HFF-Myc (cell line): Measurements from ENCODE around the gene RAB26.

Source experiments
- DNase-seq: peaks from one replicate; pipeline ENCODE4 v3.0.0-alpha.2; 2011; ENCODE audit warnings: low read depth; ENCODE audit errors: extremely low read depth
- H3K4me3 ChIP-seq: replicated peaks from 2 replicates; pipeline ENCODE4 v1.5.1; 2011; ENCODE audit warnings: low read depth, mild to moderate bottlenecking, control low read depth, low read length
- TF ChIP-seq, protein P1 (sequence below): IDR thresholded peaks from 2 replicates; pipeline ENCODE4 v1.5.1; 2012; ENCODE audit warnings: mild to moderate bottlenecking, low read depth, low read length, control low read depth; ENCODE audit errors: missing control alignments

RAB26 gene

DNA sequence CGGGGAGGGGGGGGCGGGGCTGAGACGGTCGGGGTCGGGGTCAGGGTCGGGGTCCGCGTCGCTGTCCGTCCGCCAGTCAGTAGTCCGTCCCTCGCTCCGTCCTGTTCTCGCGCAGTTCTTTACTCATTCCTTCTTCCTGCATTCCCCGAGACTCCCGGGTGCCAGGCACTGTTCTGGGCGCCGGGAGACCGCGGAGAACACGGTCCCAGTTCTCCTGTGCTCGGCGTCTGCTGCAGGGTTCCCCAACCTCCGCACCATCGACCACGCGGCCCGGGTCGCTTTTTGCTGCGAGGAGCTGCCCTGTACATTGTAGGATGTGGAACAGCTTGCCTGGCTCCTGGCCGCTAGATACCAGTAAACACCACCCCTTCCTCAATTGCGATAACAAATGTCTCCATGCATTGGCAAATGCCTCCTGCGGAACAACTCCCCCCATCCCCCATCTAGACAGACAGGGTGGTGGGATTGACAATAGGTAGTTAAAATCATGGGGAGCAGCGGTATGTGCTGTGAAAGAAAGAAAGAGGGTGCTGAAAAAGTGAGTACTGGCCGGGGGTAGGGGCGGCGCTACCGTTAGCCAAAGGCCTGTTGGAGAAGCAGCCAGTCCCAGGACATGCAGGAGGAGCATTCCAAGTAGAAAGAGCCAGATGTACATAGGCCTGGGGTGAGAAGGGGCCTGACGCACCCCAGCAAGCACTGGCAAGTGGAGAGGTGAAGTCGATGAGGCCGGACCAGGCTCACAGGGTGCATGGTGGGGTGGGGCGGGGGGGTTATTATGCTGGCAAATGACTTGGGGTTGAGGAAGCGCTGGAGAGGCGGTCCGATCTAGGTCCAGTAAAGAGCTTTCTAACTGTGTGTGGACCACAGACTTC lies 7.8 kb downstream of the RAB26 start:
- TF ChIP-seq, protein P1, sequence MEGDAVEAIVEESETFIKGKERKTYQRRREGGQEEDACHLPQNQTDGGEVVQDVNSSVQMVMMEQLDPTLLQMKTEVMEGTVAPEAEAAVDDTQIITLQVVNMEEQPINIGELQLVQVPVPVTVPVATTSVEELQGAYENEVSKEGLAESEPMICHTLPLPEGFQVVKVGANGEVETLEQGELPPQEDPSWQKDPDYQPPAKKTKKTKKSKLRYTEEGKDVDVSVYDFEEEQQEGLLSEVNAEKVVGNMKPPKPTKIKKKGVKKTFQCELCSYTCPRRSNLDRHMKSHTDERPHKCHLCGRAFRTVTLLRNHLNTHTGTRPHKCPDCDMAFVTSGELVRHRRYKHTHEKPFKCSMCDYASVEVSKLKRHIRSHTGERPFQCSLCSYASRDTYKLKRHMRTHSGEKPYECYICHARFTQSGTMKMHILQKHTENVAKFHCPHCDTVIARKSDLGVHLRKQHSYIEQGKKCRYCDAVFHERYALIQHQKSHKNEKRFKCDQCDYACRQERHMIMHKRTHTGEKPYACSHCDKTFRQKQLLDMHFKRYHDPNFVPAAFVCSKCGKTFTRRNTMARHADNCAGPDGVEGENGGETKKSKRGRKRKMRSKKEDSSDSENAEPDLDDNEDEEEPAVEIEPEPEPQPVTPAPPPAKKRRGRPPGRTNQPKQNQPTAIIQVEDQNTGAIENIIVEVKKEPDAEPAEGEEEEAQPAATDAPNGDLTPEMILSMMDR, result no peak
- H3K4me3 ChIP-seq, result peak overlapping the region; percentile 79
- DNase-seq, result no peak

DNA sequence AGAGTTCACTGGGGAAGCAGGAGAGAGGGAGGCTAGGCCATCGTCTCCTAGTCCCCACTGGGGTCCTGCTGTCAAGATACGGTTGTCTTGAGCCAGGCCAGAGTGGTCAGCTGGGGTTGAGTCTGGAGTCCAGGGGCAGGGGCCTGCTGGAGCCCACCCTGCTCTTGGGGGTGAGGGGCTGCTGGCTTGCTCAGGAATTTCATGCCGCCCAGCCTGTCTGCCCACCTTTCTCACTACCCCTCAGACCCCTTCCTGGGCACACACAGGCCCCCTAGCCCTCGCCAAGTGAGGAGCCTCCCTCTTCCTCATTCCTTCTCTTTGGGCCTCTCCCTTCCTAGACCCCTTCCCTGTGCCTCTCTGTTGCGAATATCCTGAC lies 8.4 kb downstream of the RAB26 start:
- peak overlapping the region; percentile 79 for H3K4me3 ChIP-seq
- TF ChIP-seq, protein P1, result no peak
- no peak for DNase-seq

DNA sequence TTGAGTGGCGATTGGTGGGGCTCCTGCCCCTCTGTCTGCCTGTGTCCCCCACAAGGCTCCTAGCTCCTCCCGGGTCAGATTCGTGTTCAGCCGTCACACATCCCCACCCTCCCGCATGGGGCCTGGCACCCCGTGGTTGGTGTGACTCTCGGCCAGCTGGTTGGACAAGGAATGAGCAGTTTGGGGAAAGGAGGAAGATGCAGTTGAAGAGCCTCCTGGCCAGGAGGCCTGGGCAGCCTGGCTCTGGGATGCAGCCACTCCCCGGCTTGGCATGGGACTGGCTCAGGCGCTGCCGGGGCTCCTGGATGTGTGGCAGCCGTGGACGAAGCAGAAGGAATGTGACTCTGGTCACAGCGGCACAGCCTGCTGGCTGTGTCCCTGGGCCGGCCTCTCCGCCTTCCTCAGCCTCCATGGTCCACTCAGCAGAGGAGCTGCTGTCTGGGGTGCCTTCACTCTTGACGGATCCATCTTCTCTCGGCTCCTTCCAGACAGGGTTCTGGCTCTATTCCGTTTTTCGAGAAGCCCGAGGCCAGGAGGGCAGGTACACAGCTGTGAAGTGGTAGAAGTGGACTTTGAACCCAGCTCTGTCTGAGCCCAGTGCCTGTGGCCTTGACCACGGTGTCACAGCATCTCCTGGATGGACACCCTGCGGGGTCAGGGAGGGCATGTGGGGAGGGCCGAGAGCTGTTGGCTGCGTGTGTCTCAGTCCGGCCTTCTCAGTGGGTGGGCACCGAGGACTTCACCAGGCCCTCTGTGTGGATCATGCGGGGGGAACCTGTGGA lies 9.2 kb downstream of the RAB26 start:
- DNase-seq, result no peak
- TF ChIP-seq, protein P1, result no peak
- peak overlapping the region; percentile 79 for H3K4me3 ChIP-seq

DNA sequence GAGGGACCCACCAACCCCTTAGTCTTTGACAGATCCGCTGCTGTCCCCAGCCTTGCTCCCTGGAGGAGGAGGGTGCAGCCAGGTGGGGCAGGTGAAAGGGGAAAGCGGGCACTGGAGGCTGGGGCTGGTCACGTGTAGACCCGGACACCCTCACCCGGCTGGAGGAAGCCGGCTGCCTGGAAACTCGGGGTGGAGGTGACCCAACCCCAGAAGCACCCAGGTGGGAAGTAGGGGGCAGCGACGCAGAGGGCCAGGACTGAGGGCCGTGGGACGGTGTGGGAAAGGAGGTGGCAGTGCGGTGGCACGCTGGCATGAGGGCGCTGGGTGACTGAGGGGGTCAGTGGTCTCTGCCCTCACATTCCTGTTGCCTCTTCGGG lies 9.8 kb downstream of the RAB26 start:
- no peak for DNase-seq
- H3K4me3 ChIP-seq, result 0 out of 2 replicates have a peak overlapping the region, but pooled peaks have one; percentile 7
- TF ChIP-seq, protein P1, result no peak

DNA sequence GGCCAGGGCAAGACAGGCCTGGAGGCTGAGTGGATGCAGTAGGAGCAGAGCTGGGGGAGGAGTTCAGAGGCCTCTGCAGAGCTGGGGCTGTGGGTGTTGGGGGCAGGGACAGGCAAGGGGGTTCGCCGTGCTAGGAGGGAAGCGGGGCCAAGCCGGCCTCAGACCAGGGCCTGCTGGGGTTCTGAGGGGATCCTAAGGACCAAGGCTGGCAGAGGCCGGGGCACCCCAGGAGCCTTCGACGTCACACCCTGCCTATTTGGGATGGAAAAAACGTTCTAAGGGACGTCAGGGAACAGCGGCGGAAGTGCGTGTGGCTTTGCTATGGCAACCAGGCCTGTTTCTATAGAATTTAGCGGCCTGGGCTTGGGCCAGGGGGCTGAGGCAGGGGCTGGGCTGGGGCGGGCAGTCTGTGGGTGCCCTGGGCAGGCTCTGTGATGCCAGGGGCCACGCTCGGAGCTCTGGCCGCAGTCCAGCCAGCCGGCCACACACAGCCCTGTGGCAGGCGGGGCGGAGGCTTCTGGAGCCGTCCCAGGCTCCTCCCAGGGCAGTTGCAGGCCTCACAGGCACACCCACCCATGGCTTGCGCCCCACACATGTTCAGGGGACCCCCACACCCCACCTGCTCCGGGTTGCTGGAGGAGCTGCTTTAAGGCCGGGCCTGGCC lies 10.9 kb downstream of the RAB26 start:
- H3K4me3 ChIP-seq, result peak overlapping the region; percentile 7; the same call in 1 of the 2 replicates
- DNase-seq, result no peak
- TF ChIP-seq, protein P1, result no peak

DNA sequence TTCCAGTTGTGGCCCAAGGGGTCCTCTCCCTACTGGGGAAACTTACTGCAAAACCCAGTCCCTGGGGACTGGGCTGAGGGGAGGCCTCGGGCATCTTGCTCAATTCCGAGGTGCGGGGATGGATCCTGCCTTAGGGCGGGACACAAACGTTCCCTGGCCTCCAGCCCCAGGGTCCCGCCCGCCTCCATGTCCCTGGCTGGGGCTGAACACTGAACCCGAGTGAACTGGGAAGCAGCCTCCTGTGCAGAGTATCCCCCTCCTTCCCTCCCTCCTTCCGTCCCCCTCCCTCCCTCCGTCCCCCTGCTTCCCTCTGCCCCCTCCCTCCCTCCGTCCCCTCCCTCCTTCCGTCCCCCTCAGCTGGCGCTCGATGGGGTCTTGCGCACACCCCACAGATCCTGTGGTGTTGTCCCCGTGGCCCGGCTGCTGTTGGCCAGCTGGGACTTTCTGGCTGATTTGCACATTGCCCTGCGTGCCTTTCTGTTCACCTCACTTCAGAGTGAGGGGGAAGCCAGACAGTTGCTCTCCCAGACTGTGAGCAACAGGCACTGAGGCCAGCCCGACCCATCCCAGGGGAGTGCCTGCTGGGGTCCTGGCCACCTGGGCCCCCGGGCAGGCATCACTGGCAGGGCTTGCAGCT lies 12.6 kb downstream of the RAB26 start:
- TF ChIP-seq, protein P1, result no peak
- no peak overlapping the region for H3K4me3 ChIP-seq
- DNase-seq, result no peak
